Smooth muscle cell (in vitro differentiated cells): ENCODE results near the gene FRRS1. TPM values are rescaled to one million over a fixed set of nuclear protein-coding genes. Genes with fewer than 3 reads are reported as not detected.
A peak's percentile ranks its signal among the peaks of the same experiment; 100 is the strongest.

Experiments used
- DNase-seq: peaks from one replicate; lab custom pipeline; 2025; ENCODE audit not compliant: unreplicated experiment; lab: John Stamatoyannopoulos, UW
- H2AFZ ChIP-seq: fragments of 200-600 bp; sonication (generic); 2 replicates; pipeline ENCODE4 v1.6.0; 2016; ENCODE audit warnings: antibody characterized with exemption, low read depth, mild to moderate bottlenecking
- H3F3A ChIP-seq: fragments of 200-600 bp; sonication (generic); 2 replicates; pipeline ENCODE4 v1.6.0; 2017; ENCODE audit warnings: antibody characterized with exemption, low read depth
- H3K27ac ChIP-seq: fragments of 200-600 bp; sonication (generic); 2 replicates; pipeline ENCODE4 v1.5.1; 2016; ENCODE audit warnings: low read depth, mild to moderate bottlenecking
- H3K27me3 ChIP-seq: fragments of 200-600 bp; sonication (generic); 2 replicates; pipeline ENCODE4 v1.6.1; 2016; ENCODE audit warnings: low read depth, mild to moderate bottlenecking
- H3K36me3 ChIP-seq: fragments of 200-600 bp; sonication (generic); 2 replicates; pipeline ENCODE4 v1.5.1; 2016; ENCODE audit warnings: low read depth
- H3K4me1 ChIP-seq: fragments of 200-600 bp; sonication (generic); 2 replicates; pipeline ENCODE4 v1.5.1; 2016; ENCODE audit warnings: low read depth
- H3K4me2 ChIP-seq: fragments of 200-600 bp; sonication (generic); 2 replicates; pipeline ENCODE4 v1.6.0; 2016; ENCODE audit warnings: mild to moderate bottlenecking
- H3K4me3 ChIP-seq: fragments of 200-600 bp; sonication (generic); 2 replicates; pipeline ENCODE4 v1.5.1; 2016; ENCODE audit warnings: mild to moderate bottlenecking
- H3K79me2 ChIP-seq: fragments of 200-600 bp; sonication (generic); 2 replicates; pipeline ENCODE4 v1.6.0; 2016; ENCODE audit warnings: low read depth, mild to moderate bottlenecking
- H3K9ac ChIP-seq: fragments of 200-600 bp; sonication (generic); 2 replicates; pipeline ENCODE4 v1.6.0; 2016; ENCODE audit warnings: low read depth
- H3K9me3 ChIP-seq: fragments of 200-600 bp; sonication (generic); replicated peaks from 2 replicates; pipeline ENCODE4 v1.5.1; 2016; ENCODE audit warnings: low read depth
- H4K20me1 ChIP-seq: fragments of 200-600 bp; sonication (generic); 2 replicates; pipeline ENCODE4 v1.6.0; 2016; ENCODE audit warnings: low read depth
- WGBS: methylation state at CpG from one replicate; pipeline ENCODE4 v1.1.7; 2016; ENCODE audit warnings: low lambda C conversion rate; 5-methylcytosine and 5-hydroxymethylcytosine counted together
- polyA plus RNA-seq: library from polyadenylated mRNA; unstranded; fragments of >200 nt; fragmentation: Nextera tagmentation; extraction: Ambion mirVana; gene quantifications from 2 replicates; pipeline ENCODE4 v1.2.1, GENCODE V29; 2016
- total RNA-seq: library from RNA; depleted of rRNA; stranded (reverse); fragments of >200 nt; gene quantifications from 2 replicates; pipeline ENCODE4 v1.2.3, GENCODE V29; 2014
- TF ChIP-seq, protein P1 (sequence below): fragments of 200-600 bp; sonication (generic); IDR thresholded peaks from 2 replicates; pipeline ENCODE4 v1.5.1; 2017; ENCODE audit warnings: borderline replicate concordance, mild to moderate bottlenecking, antibody characterized with exemption; ENCODE audit not compliant: insufficient read depth, poor library complexity, severe bottlenecking

The FRRS1 gene
- total and polyA plus RNA-seq, 2 experiments from 2014 or later = 0.79 to 17.0 TPM

DNA sequence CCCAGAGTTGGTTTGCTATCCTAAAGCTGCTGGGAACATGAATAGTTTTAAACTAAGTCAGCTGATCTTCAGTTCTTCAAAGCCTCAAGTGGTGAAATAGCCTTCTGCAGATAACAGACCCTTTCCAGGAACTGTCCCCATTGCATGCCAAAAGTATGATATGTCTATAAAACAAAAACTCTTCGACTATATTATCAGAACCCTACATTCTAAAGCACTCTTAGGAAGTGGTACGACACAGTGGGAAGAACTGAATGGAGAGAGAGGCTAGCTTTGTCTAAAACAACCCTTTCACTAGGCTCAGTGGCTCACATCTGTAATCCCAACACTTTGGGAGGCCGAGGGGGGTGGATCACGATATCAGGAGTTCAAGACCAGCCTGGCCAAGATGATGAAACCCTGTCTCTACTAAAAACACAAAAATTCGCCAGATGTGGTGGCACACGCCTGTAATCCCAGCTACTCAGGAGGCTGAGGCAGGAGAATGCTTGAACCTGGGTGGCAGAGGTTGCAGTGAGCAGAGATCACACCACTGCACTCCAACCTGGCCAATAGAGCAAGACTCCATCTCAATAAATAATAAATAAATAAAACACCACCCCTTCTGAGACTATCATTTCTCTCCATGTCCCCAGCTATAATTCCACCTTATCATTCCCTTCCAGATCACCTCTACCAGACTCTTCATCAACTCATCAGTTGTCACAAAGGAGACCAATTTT is 2.2 kb upstream of the FRRS1 start:
- peak overlapping the region; percentile 43 for H3K4me2 ChIP-seq
- H4K20me1 ChIP-seq = no peaks in the 10 kb centered on the region
- H3K27me3 ChIP-seq = no peaks in the 10 kb centered on the region
- peak overlapping the region; percentile 6 for H3K27ac ChIP-seq
- TF ChIP-seq, protein P1, sequence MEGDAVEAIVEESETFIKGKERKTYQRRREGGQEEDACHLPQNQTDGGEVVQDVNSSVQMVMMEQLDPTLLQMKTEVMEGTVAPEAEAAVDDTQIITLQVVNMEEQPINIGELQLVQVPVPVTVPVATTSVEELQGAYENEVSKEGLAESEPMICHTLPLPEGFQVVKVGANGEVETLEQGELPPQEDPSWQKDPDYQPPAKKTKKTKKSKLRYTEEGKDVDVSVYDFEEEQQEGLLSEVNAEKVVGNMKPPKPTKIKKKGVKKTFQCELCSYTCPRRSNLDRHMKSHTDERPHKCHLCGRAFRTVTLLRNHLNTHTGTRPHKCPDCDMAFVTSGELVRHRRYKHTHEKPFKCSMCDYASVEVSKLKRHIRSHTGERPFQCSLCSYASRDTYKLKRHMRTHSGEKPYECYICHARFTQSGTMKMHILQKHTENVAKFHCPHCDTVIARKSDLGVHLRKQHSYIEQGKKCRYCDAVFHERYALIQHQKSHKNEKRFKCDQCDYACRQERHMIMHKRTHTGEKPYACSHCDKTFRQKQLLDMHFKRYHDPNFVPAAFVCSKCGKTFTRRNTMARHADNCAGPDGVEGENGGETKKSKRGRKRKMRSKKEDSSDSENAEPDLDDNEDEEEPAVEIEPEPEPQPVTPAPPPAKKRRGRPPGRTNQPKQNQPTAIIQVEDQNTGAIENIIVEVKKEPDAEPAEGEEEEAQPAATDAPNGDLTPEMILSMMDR = no peak
- H3K9me3 ChIP-seq = no peaks in the 10 kb centered on the region
- 41% methylated on average over 6 of the region's 6 CpGs for WGBS
- H2AFZ ChIP-seq = peak overlapping the region; percentile 47
- no peak for DNase-seq
- H3F3A ChIP-seq = no peaks in the 10 kb centered on the region
- H3K9ac ChIP-seq = no peak overlapping the region
- H3K36me3 ChIP-seq = no peaks in the 10 kb centered on the region
- H3K4me1 ChIP-seq = peaks cover 5% of the 10 kb centered on the region
- no peaks in the 10 kb centered on the region for H3K79me2 ChIP-seq
- no peak overlapping the region for H3K4me3 ChIP-seq

DNA sequence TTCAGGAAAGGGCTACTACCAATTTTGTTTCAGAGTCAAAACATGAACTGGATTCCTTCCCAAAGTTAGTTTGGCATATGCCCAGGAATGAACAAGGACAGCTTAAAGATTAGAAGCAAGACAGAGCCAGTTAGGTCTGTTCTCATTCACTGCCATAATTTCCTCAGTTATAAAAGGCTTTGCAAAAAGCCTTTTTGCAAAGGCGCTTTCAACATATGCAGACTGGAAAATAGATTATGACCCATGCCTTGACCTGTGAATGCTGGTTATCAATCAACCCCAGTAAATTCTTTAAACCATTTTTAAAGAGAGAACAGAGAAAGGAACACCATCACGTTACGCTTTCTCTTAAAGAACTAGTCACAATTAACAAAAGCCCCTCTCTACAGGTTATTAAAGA is 1.7 kb upstream of the FRRS1 start:
- H3K4me3 ChIP-seq = no peak overlapping the region
- TF ChIP-seq, protein P1 = no peak
- no peaks in the 10 kb centered on the region for H3K9me3 ChIP-seq
- peak overlapping the region; percentile 43 for H3K4me2 ChIP-seq
- no peaks in the 10 kb centered on the region for H4K20me1 ChIP-seq
- H3F3A ChIP-seq = no peaks in the 10 kb centered on the region
- no peaks in the 10 kb centered on the region for H3K36me3 ChIP-seq
- peaks cover 1% of the 10 kb centered on the region for H3K79me2 ChIP-seq
- 55% methylated on average over 3 of the region's 3 CpGs for WGBS
- DNase-seq = no peak
- peaks cover 5% of the 10 kb centered on the region for H3K4me1 ChIP-seq
- no peaks in the 10 kb centered on the region for H3K27me3 ChIP-seq
- peak overlapping the region; percentile 47 for H2AFZ ChIP-seq
- no peak overlapping the region for H3K9ac ChIP-seq
- peak overlapping the region; percentile 6 for H3K27ac ChIP-seq

- H3K27ac ChIP-seq = peak overlapping the region; percentile 77
- no peaks in the 10 kb centered on the region for H4K20me1 ChIP-seq
- no peaks in the 10 kb centered on the region for H3K36me3 ChIP-seq
- H3F3A ChIP-seq = no peaks in the 10 kb centered on the region
- DNase-seq = no peak
- H3K9ac ChIP-seq = no peak overlapping the region
- no peaks in the 10 kb centered on the region for H3K9me3 ChIP-seq
- H3K4me2 ChIP-seq = peak overlapping the region; percentile 34
- no peaks in the 10 kb centered on the region for H3K27me3 ChIP-seq
- peak overlapping the region; percentile 65 for H3K4me3 ChIP-seq
- peaks cover 5% of the 10 kb centered on the region for H3K4me1 ChIP-seq
- H2AFZ ChIP-seq = no peak overlapping the region
- H3K79me2 ChIP-seq = peaks cover 9% of the 10 kb centered on the region
- WGBS = 100% methylated on average over 1 of the region's 1 CpG
- TF ChIP-seq, protein P1 = no peak
These were observed 1.5 kb downstream of the FRRS1 start for GRCh38 chr1:99764909-99765308.

- peak overlapping the region; percentile 5 for H3K9ac ChIP-seq
- H4K20me1 ChIP-seq = no peaks in the 10 kb centered on the region
- WGBS = 88% methylated on average over 2 of the region's 2 CpGs
- peaks cover 9% of the 10 kb centered on the region for H3K79me2 ChIP-seq
- no peaks in the 10 kb centered on the region for H3F3A ChIP-seq
- H3K4me3 ChIP-seq = peak overlapping the region; percentile 8
- no peak overlapping the region for H2AFZ ChIP-seq
- H3K27me3 ChIP-seq = no peaks in the 10 kb centered on the region
- H3K4me2 ChIP-seq = peak overlapping the region; percentile 34
- no peaks in the 10 kb centered on the region for H3K9me3 ChIP-seq
- no peak for DNase-seq
- peaks cover 5% of the 10 kb centered on the region for H3K4me1 ChIP-seq
- H3K27ac ChIP-seq = peak overlapping the region; percentile 77
- TF ChIP-seq, protein P1 = no peak
- no peaks in the 10 kb centered on the region for H3K36me3 ChIP-seq
These were observed 2.0 kb downstream of the FRRS1 start for GRCh38 chr1:99764439-99764838.
